BLaER1 (cell line): ENCODE results near the gene ING3.

Experiments used
- H3K27ac ChIP-seq: shearing (Covaris generic); formaldehyde crosslinking; 2 replicates; pipeline ENCODE4 v1.8.1; 2022
- H3K27me3 ChIP-seq: shearing (Covaris generic); formaldehyde crosslinking; 2 replicates; pipeline ENCODE4 v1.8.1; 2022
- H3K36me3 ChIP-seq: shearing (Covaris generic); formaldehyde crosslinking; 2 replicates; pipeline ENCODE4 v1.8.1; 2022
- H3K4me1 ChIP-seq: shearing (Covaris generic); formaldehyde crosslinking; 2 replicates; pipeline ENCODE4 v1.8.1; 2022
- H3K4me2 ChIP-seq: shearing (Covaris generic); formaldehyde crosslinking; 2 replicates; pipeline ENCODE4 v1.8.1; 2022
- H3K4me3 ChIP-seq: shearing (Covaris generic); formaldehyde crosslinking; 2 replicates; pipeline ENCODE4 v1.8.1; 2022
- H3K9ac ChIP-seq: shearing (Covaris generic); formaldehyde crosslinking; 2 replicates; pipeline ENCODE4 v1.8.1; 2022
- H3K9me3 ChIP-seq: shearing (Covaris generic); formaldehyde crosslinking; 2 replicates; pipeline ENCODE4 v1.8.1; 2022
- H4K20me1 ChIP-seq: shearing (Covaris generic); formaldehyde crosslinking; 2 replicates; pipeline ENCODE4 v1.8.1; 2022
- Cebpa-rat ChIP-seq: shearing (Covaris generic); IDR thresholded peaks from 2 replicates; pipeline ENCODE4 v1.8.1; 2022

Gene ING3

GRCh38 chr7:120993553-120994191 is 43.1 kb downstream of the ING3 start:
- H3K4me1 ChIP-seq, result peaks cover 56% of the 10 kb centered on the region
- H3K27ac ChIP-seq, result no peak overlapping the region
- no peak overlapping the region for H3K4me3 ChIP-seq
- H3K9ac ChIP-seq, result no peak overlapping the region
- peaks cover 19% of the 10 kb centered on the region for H3K27me3 ChIP-seq
- no peak for TF ChIP-seq Cebpa-rat
- H3K36me3 ChIP-seq, result no peaks in the 10 kb centered on the region
- H3K9me3 ChIP-seq, result no peaks in the 10 kb centered on the region
- H4K20me1 ChIP-seq, result no peaks in the 10 kb centered on the region
- no peak overlapping the region for H3K4me2 ChIP-seq

GRCh38 chr7:120994512-120995410 is 44.2 kb downstream of the ING3 start:
- Histone ChIP-seq H3K4me1 (peaks cover 48% of the 10 kb centered on the region), H4K20me1 (no peaks in the 10 kb centered on the region), H3K27me3 (peaks cover 8% of the 10 kb centered on the region), H3K4me3 (no peak overlapping the region), H3K36me3 (no peaks in the 10 kb centered on the region), H3K9me3 (no peaks in the 10 kb centered on the region), H3K4me2 (peak overlapping the region; percentile 81), H3K27ac (no peak overlapping the region), H3K9ac (no peak overlapping the region)
- no peak for TF ChIP-seq Cebpa-rat

- H3K36me3 ChIP-seq, result no peaks in the 10 kb centered on the region
- TF ChIP-seq Cebpa-rat, result no peak
- H3K4me2 ChIP-seq, result peak overlapping the region; percentile 81
- peaks cover 2% of the 10 kb centered on the region for H3K27me3 ChIP-seq
- H3K27ac ChIP-seq, result 0 out of 2 replicates have a peak overlapping the region, but pooled peaks have one; percentile 32
- no peak overlapping the region for H3K9ac ChIP-seq
- no peaks in the 10 kb centered on the region for H3K9me3 ChIP-seq
- H4K20me1 ChIP-seq, result no peaks in the 10 kb centered on the region
- H3K4me3 ChIP-seq, result no peak overlapping the region
- peaks cover 53% of the 10 kb centered on the region for H3K4me1 ChIP-seq
These were observed 45.1 kb downstream of the ING3 start for GRCh38 chr7:120995654-120996053.

- Histone ChIP-seq H3K27me3 (no peaks in the 10 kb centered on the region), H3K4me2 (peak overlapping the region; percentile 81)
These were observed 45.9 kb downstream of the ING3 start for GRCh38 chr7:120996333-120996987.

GRCh38 chr7:120996988-120997345 is 46.4 kb downstream of the ING3 start:
- Histone ChIP-seq H3K4me3 (no peak overlapping the region), H3K27me3 (no peaks in the 10 kb centered on the region), H3K4me2 (peak overlapping the region; percentile 81), H3K9me3 (no peaks in the 10 kb centered on the region), H3K27ac (peak overlapping the region; percentile 51), H3K9ac (no peak overlapping the region), H3K4me1 (peaks cover 45% of the 10 kb centered on the region), H4K20me1 (no peaks in the 10 kb centered on the region), H3K36me3 (no peaks in the 10 kb centered on the region)
- no peak for TF ChIP-seq Cebpa-rat

More at GRCh38 chr7:120996333-120996987, 45.9 kb downstream of the ING3 start:
- H3K4me1 ChIP-seq, result peaks cover 45% of the 10 kb centered on the region
- no peaks in the 10 kb centered on the region for H3K36me3 ChIP-seq
- no peak overlapping the region for H3K4me3 ChIP-seq
- peak overlapping the region; percentile 51 for H3K27ac ChIP-seq
- no peaks in the 10 kb centered on the region for H3K9me3 ChIP-seq
- H4K20me1 ChIP-seq, result no peaks in the 10 kb centered on the region
- TF ChIP-seq Cebpa-rat, result no peak
- no peak overlapping the region for H3K9ac ChIP-seq

- Histone ChIP-seq H3K27ac (no peak overlapping the region), H3K36me3 (no peaks in the 10 kb centered on the region), H3K4me1 (peaks cover 45% of the 10 kb centered on the region), H3K4me2 (no peak overlapping the region), H3K27me3 (no peaks in the 10 kb centered on the region), H3K9me3 (no peaks in the 10 kb centered on the region), H3K9ac (no peak overlapping the region), H4K20me1 (no peaks in the 10 kb centered on the region), H3K4me3 (no peak overlapping the region)
- no peak for TF ChIP-seq Cebpa-rat
These were observed 47.4 kb downstream of the ING3 start for GRCh38 chr7:120997882-120998474.

GRCh38 chr7:120998520-120998919 is 47.9 kb downstream of the ING3 start:
- TF ChIP-seq Cebpa-rat, result no peak
- no peak overlapping the region for H3K27ac ChIP-seq
- H3K36me3 ChIP-seq, result no peaks in the 10 kb centered on the region
- no peaks in the 10 kb centered on the region for H4K20me1 ChIP-seq
- peaks cover 45% of the 10 kb centered on the region for H3K4me1 ChIP-seq
- H3K4me2 ChIP-seq, result no peak overlapping the region
- no peak overlapping the region for H3K9ac ChIP-seq
- H3K27me3 ChIP-seq, result no peaks in the 10 kb centered on the region
- H3K9me3 ChIP-seq, result no peaks in the 10 kb centered on the region
- no peak overlapping the region for H3K4me3 ChIP-seq

GRCh38 chr7:120998996-120999565 is 48.5 kb downstream of the ING3 start:
- Histone ChIP-seq H3K36me3 (no peaks in the 10 kb centered on the region), H3K4me2 (no peak overlapping the region), H3K9ac (no peak overlapping the region), H3K27ac (no peak overlapping the region), H3K4me3 (no peak overlapping the region), H3K27me3 (no peaks in the 10 kb centered on the region), H3K9me3 (no peaks in the 10 kb centered on the region), H4K20me1 (no peaks in the 10 kb centered on the region), H3K4me1 (peaks cover 45% of the 10 kb centered on the region)
- TF ChIP-seq Cebpa-rat, result no peak
